Head of caudate nucleus (tissue), 42 donors: ENCODE measurements around the gene CLDN5.
A peak's percentile ranks its signal among the peaks of the same experiment; 100 is the strongest.
"Not testable (repeated sequence)": the region's sequence is repeated elsewhere in the genome, so short reads cannot be mapped to it uniquely, and the experiment has no call there.

ENCODE experiments used
- DNase-seq, 42 donors: peaks; one replicate each; pipeline versions ENCODE4 v3.0.0 to v3.0.0-alpha.2; 2020 to 2021; ENCODE audit warnings: mixed read lengths in 7 of 42
- intact Hi-C: fragments of 100-400 bp; cut with DNase I; formaldehyde crosslinking; loops from one replicate; pipeline ENCODE4 v1.15.0; 2022

CLDN5 gene

GRCh38 chr22:19550382-19550781 is 26.2 kb upstream of the CLDN5 start:
- intact Hi-C loops: no loop called here
- DNase-seq: peak in 2 of 42 donors; percentile 5

DNA sequence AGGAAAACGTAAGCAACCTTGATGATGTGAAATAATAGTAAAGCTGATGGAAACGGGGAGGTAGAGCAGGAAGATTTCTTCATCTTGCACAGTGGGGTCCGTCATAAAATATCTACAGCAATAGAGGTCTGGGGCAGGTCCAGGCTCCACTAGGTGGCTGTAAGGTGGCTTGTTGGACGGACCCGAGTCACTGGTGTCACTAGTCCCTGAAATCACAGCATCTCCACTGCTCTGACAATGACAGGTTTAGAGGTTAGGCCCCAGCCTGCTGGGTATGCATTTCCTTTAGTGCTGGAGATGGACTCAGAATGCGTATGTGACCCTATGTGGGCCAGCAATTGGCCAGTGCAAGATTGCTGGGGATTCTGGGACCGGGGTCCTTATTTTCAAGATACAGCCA is 25.2 kb upstream of the CLDN5 start:
- intact Hi-C loops: no loop called here
- peak in 1 of 42 donors; percentile 10 for DNase-seq

- DNase-seq: no peak
- intact Hi-C loops: no loop called here
Observed at GRCh38 chr22:19548964-19549363, 24.8 kb upstream of the CLDN5 start.

- DNase-seq, intact Hi-C loops: not testable (repeated sequence)
Observed at GRCh38 chr22:19548427-19548826, 24.2 kb upstream of the CLDN5 start.

- DNase-seq: peak in 2 of 42 donors; percentile 6 to 11
- intact Hi-C loops: no loop called here
Observed at GRCh38 chr22:19547620-19548019, 23.4 kb upstream of the CLDN5 start.

DNA sequence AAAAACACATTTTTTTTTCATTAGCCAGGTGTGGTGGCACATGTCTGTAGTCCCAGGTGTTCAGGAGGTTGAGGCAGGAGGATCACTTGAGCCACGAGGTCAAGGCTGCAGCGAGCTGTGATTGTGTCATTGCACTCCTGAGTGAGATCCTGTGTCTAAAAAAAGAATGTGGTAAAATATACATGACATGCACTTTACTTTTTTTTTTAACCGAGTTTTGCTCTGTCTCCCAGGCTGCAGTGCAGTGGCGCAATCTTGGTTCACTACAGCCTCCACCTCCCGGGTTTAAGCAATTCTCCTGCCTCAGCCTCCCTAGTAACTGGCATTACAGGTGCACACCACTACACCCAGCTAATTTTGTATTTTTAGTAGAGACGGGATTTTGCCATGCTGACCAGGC is 22.5 kb upstream of the CLDN5 start:
- peak in 2 of 42 donors; percentile 8 to 13 for DNase-seq
- intact Hi-C loops: no loop called here

GRCh38 chr22:19545935-19546207 is 21.7 kb upstream of the CLDN5 start:
- intact Hi-C loops: no loop called here
- no peak for DNase-seq

GRCh38 chr22:19543970-19544708 is 19.9 kb upstream of the CLDN5 start:
- DNase-seq: no peak
- intact Hi-C loops: no loop called here

DNA sequence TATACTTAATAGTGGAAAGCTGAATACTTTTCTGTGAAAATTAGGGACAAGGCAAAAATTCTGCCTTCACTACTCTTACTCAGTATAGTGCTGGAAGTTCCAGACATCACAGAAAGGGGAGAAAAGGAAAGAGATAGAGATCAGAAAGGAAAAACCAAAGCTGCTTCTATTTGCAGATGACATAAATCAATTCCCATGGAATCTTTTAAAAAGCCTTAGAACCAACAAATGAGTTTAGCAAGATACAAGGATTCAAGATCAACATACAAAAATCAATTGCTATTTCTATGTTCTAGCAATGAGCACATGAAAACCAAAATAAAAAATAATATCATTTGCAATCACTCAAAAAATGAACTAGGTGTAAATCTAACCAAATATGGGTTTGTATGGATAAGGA is 16.2 kb upstream of the CLDN5 start:
- DNase-seq: no peak
- intact Hi-C loops: no loop called here

- intact Hi-C loops: no loop called here
- DNase-seq: peak in 1 of 42 donors; percentile 16
Observed at GRCh38 chr22:19537941-19538488, 13.8 kb upstream of the CLDN5 start.

DNA sequence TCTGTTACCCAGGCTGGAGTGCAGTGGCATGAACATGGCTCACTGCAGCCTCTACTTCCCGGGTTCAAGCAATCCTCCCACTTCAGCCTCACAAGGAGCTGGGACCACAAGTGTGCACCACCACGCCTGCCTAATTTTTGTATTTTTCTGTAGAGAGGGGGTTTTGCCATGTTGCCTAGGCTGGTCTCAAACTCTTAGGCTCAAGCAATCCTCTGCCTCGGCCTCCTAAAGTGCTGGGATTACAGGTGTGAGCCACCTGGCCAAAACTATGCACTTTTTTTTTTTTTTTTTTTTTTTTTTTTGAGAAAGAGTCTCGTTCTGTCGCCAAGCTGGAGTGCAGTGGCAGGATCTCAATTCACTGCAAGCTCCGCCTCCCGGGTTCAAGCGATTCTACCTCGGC is 12.4 kb upstream of the CLDN5 start:
- intact Hi-C loops: no loop called here
- DNase-seq: peak in 4 of 42 donors; percentile 5 to 39 (median 11)

GRCh38 chr22:19535001-19535400 is 10.8 kb upstream of the CLDN5 start:
- DNase-seq: no peak
- intact Hi-C loops: no loop called here

GRCh38 chr22:19533857-19534256 is 9.6 kb upstream of the CLDN5 start:
- no peak for DNase-seq
- intact Hi-C loops: no loop called here

- DNase-seq: peak in 4 of 42 donors; percentile 4 to 27 (median 12)
- intact Hi-C loops: no loop called here
Observed at GRCh38 chr22:19533049-19533626, 8.9 kb upstream of the CLDN5 start.

DNA sequence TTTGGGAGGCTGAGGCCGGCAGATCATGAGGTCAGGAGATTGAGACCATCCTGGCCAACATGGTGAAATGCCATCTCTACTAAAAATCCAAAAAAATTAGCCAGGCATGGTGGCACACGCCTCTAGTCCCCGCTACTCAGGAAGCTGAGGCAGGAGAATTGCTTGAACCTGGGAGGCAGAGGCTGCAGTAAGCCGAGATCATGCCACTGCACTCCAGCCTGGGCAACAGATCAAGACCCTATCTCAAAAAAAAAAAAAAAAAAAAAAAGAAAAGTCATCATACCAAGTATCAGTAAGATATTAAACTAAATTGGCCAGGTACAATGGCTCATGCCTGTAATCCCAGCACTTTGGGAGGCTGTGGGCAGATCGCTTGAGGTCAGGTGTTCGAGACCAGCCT is 7.1 kb upstream of the CLDN5 start:
- DNase-seq: peak in 1 of 42 donors; percentile 2
- intact Hi-C loops: not testable (repeated sequence)

DNA sequence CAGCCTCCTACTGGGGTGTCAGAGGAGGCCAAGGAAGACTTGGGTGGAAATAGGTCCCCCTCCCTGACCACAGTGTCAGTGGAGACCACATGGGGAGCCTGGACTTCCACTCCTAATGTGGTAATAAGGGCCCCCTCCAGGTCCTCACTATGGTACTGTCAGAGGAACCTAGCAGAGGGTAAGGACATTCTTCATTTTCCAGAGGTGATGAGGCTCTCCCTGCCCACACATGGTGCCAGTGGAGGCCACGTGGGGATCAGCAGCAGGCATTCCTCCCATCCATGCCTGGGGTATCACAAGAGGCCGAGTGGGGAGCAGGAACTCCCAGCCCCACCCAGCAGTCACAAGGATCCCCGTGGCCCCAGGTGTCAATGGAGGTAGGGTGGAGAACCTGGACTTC is 6.5 kb upstream of the CLDN5 start:
- peak in 2 of 42 donors; percentile 6 to 7 for DNase-seq
- intact Hi-C loops: no loop called here

GRCh38 chr22:19529811-19530210 is 5.6 kb upstream of the CLDN5 start:
- intact Hi-C loops: no loop called here
- peak in 3 of 42 donors; percentile 5 to 10 (median 9) for DNase-seq

DNA sequence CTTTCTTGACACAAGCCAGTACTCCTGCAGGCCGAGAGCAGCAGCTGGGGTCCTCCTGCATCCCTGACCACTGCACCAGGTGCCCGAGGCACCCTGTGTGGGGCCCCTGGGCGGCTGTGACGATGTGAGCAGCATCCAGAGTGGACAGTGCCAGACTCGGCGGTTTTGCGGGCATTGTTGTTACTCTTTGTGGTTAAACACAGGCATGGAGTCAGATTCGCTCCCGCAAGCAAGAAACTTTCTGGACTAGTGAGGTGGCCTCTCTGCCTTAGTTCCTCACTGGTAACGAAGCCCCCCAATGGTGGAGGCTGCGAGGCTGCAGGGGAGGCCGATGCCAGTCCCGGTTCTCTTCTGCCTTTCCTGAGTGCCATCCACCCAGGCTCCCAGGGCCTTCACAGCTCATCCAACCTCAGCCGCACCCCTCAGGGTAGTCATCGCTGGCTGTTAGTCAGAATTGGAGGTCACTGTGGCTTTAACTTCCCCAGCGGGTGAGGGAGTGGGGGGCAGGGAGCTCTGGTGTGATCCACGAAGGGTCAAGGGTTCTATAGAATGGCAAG is 3.7 kb upstream of the CLDN5 start:
- intact Hi-C loops: no loop called here
- DNase-seq: peak in 2 of 42 donors; percentile 12 to 17

- DNase-seq: peak in 2 of 42 donors; percentile 13 to 17
- intact Hi-C loops: no loop called here
Observed at GRCh38 chr22:19527321-19527721, 3.1 kb upstream of the CLDN5 start.

- intact Hi-C loops: no loop called here
- peak in 2 of 42 donors; percentile 14 to 22 for DNase-seq
Observed at GRCh38 chr22:19526702-19527111, 2.5 kb upstream of the CLDN5 start.
